ENCODE measurements around the gene EIF4E1B. TPM values are rescaled to one million over a fixed set of nuclear protein-coding genes. Genes with fewer than 3 reads are reported as not detected.

Gene EIF4E1B
- total and polyA plus RNA-seq, 2 experiments from 2014 or later = 0.17 TPM; not detected in 1

DNA sequence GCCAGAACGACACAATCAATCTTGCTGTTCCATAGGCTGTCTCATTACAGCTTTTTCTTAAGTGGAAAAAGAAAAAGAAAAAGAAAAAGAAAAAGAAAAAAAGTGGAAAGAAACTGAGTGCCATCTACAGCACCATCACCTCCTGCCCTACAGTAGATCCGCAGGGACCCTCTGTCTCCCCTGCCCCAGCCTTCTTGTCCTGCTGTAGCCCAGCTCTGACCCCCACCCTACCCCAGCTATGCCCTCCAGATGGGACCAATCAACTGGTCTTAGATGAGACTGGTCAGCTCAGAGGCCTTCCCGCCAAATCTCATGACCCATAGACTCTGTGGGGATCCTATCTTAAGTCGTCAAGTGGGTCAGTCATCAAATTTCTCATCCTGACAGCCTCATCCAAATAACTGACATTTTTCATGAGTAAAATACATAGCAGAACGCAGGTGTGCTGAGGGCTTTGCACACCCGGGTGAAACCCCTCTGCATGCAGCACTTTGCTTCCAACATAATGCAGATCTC, 51.6 kb downstream of the EIF4E1B start:
- Mint-ChIP-seq H3K27ac (no peak overlapping the region), H3K4me3 (no peak overlapping the region), H3K36me3 (ENCODE audit: low read depth) (peaks cover 4% of the 10 kb centered on the region; the same call in 1 of the 3 replicates), H3K9me3 (peaks cover 12% of the 10 kb centered on the region), H3K4me1 (peaks cover 9% of the 10 kb centered on the region; the same call in 2 of the 3 replicates), H3K27me3 (ENCODE audit: insufficient read depth, low read depth, poor library complexity) (peaks cover 19% of the 10 kb centered on the region)
- Histone ChIP-seq H2AFZ (no peak overlapping the region), H3K4me3 (no peak overlapping the region), H3K4me2 (no peak overlapping the region), H3K9me2 (ENCODE audit: insufficient read depth) (no peaks in the 10 kb centered on the region), H3K4me1 (ENCODE audit: insufficient read depth) (peaks cover 3% of the 10 kb centered on the region; the same call in 1 of the 2 replicates), H4K20me1 (replicated peaks; ENCODE audit: insufficient read depth) (no peaks in the 10 kb centered on the region), H3K79me2 (replicated peaks; ENCODE audit: insufficient read depth) (no peaks in the 10 kb centered on the region), H3F3A (replicated peaks; ENCODE audit: low read depth) (no peaks in the 10 kb centered on the region), H3K27ac (ENCODE audit: low read depth) (no peak overlapping the region), H3K36me3 (ENCODE audit: insufficient read depth) (no peaks in the 10 kb centered on the region), H3K27me3 (ENCODE audit: insufficient read depth) (peaks cover 22% of the 10 kb centered on the region)
- DNase-seq (ENCODE audit: low spot score) (no peak), ATAC-seq (no peak)
- no peak for TF ChIP-seq ZNF331 (CRISPR knock-in tag; IDR thresholded peaks at IDR 0.05; ENCODE audit: low read depth)

DNA sequence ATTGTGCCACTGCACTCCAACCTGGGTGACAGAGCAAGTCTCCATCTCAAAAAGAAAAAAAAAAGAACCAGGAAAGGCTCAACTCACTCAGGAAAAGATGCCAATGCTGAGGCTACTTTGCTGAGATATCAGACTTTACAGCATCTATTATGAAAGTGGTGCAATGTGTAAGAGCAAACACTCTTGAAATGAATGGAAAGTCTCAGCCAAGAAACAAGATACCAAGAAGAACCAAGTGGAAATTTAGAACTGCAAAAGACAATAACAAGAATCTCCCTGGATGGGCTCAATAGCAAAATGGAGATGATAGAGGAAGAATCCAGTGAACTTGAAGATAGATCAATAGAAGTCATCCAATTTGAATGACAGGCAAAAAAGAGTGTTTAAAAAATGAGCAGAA, 54.5 kb downstream of the EIF4E1B start:
- H3K4me2 ChIP-seq = no peak overlapping the region
- Mint-ChIP-seq H3K4me3 (no peak overlapping the region), H3K36me3 (ENCODE audit: low read depth) (peaks cover 7% of the 10 kb centered on the region; the same call in 1 of the 3 replicates), H3K27me3 (ENCODE audit: insufficient read depth, low read depth, poor library complexity) (peaks cover 3% of the 10 kb centered on the region), H3K4me1 (peaks cover 9% of the 10 kb centered on the region; the same call in 2 of the 3 replicates), H3K27ac (no peak overlapping the region), H3K9me3 (peaks cover 23% of the 10 kb centered on the region)
- TF ChIP-seq, protein P1, sequence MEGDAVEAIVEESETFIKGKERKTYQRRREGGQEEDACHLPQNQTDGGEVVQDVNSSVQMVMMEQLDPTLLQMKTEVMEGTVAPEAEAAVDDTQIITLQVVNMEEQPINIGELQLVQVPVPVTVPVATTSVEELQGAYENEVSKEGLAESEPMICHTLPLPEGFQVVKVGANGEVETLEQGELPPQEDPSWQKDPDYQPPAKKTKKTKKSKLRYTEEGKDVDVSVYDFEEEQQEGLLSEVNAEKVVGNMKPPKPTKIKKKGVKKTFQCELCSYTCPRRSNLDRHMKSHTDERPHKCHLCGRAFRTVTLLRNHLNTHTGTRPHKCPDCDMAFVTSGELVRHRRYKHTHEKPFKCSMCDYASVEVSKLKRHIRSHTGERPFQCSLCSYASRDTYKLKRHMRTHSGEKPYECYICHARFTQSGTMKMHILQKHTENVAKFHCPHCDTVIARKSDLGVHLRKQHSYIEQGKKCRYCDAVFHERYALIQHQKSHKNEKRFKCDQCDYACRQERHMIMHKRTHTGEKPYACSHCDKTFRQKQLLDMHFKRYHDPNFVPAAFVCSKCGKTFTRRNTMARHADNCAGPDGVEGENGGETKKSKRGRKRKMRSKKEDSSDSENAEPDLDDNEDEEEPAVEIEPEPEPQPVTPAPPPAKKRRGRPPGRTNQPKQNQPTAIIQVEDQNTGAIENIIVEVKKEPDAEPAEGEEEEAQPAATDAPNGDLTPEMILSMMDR (conservative IDR thresholded peaks at IDR 0.05; ENCODE audit: low read depth in 2 of 2) = no peak
- TF ChIP-seq ZNF331 (CRISPR knock-in tag; IDR thresholded peaks at IDR 0.05; ENCODE audit: low read depth) = no peak
- TF ChIP-seq, protein P2, sequence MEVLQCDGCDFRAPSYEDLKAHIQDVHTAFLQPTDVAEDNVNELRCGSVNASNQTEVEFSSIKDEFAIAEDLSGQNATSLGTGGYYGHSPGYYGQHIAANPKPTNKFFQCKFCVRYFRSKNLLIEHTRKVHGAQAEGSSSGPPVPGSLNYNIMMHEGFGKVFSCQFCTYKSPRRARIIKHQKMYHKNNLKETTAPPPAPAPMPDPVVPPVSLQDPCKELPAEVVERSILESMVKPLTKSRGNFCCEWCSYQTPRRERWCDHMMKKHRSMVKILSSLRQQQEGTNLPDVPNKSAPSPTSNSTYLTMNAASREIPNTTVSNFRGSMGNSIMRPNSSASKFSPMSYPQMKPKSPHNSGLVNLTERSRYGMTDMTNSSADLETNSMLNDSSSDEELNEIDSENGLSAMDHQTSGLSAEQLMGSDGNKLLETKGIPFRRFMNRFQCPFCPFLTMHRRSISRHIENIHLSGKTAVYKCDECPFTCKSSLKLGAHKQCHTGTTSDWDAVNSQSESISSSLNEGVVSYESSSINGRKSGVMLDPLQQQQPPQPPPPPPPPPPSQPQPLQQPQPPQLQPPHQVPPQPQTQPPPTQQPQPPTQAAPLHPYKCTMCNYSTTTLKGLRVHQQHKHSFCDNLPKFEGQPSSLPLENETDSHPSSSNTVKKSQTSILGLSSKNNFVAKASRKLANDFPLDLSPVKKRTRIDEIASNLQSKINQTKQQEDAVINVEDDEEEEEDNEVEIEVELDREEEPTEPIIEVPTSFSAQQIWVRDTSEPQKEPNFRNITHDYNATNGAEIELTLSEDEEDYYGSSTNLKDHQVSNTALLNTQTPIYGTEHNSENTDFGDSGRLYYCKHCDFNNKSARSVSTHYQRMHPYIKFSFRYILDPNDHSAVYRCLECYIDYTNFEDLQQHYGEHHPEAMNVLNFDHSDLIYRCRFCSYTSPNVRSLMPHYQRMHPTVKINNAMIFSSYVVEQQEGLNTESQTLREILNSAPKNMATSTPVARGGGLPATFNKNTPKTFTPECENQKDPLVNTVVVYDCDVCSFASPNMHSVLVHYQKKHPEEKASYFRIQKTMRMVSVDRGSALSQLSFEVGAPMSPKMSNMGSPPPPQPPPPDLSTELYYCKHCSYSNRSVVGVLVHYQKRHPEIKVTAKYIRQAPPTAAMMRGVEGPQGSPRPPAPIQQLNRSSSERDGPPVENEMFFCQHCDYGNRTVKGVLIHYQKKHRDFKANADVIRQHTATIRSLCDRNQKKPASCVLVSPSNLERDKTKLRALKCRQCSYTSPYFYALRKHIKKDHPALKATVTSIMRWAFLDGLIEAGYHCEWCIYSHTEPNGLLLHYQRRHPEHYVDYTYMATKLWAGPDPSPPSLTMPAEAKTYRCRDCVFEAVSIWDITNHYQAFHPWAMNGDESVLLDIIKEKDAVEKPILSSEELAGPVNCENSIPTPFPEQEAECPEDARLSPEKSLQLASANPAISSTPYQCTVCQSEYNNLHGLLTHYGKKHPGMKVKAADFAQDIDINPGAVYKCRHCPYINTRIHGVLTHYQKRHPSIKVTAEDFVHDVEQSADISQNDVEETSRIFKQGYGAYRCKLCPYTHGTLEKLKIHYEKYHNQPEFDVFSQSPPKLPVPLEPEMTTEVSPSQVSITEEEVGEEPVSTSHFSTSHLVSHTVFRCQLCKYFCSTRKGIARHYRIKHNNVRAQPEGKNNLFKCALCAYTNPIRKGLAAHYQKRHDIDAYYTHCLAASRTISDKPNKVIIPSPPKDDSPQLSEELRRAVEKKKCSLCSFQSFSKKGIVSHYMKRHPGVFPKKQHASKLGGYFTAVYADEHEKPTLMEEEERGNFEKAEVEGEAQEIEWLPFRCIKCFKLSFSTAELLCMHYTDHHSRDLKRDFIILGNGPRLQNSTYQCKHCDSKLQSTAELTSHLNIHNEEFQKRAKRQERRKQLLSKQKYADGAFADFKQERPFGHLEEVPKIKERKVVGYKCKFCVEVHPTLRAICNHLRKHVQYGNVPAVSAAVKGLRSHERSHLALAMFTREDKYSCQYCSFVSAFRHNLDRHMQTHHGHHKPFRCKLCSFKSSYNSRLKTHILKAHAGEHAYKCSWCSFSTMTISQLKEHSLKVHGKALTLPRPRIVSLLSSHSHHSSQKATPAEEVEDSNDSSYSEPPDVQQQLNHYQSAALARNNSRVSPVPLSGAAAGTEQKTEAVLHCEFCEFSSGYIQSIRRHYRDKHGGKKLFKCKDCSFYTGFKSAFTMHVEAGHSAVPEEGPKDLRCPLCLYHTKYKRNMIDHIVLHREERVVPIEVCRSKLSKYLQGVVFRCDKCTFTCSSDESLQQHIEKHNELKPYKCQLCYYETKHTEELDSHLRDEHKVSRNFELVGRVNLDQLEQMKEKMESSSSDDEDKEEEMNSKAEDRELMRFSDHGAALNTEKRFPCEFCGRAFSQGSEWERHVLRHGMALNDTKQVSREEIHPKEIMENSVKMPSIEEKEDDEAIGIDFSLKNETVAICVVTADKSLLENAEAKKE (CRISPR knock-in tag; IDR thresholded peaks at IDR 0.05) = no peak
- DNase-seq (ENCODE audit: low spot score) (no peak), ATAC-seq (no peak)
- H3K79me2 ChIP-seq (replicated peaks; ENCODE audit: insufficient read depth) = no peaks in the 10 kb centered on the region
- H3K27ac ChIP-seq (ENCODE audit: low read depth) = no peak overlapping the region
- H3K4me3 ChIP-seq = no peak overlapping the region
- H3K36me3 ChIP-seq (ENCODE audit: insufficient read depth) = no peaks in the 10 kb centered on the region
- H3K4me1 ChIP-seq (ENCODE audit: insufficient read depth) = peaks cover 3% of the 10 kb centered on the region; the same call in 1 of the 2 replicates
- H2AFZ ChIP-seq = no peak overlapping the region
- no peaks in the 10 kb centered on the region for H4K20me1 ChIP-seq (replicated peaks; ENCODE audit: insufficient read depth)
- H3K9me2 ChIP-seq (ENCODE audit: insufficient read depth) = no peaks in the 10 kb centered on the region
- H3K27me3 ChIP-seq (ENCODE audit: insufficient read depth) = peaks cover 11% of the 10 kb centered on the region
- H3F3A ChIP-seq (replicated peaks; ENCODE audit: low read depth) = no peaks in the 10 kb centered on the region
